ENCODE measurements around the gene OSBPL7.

The OSBPL7 gene, protein sequence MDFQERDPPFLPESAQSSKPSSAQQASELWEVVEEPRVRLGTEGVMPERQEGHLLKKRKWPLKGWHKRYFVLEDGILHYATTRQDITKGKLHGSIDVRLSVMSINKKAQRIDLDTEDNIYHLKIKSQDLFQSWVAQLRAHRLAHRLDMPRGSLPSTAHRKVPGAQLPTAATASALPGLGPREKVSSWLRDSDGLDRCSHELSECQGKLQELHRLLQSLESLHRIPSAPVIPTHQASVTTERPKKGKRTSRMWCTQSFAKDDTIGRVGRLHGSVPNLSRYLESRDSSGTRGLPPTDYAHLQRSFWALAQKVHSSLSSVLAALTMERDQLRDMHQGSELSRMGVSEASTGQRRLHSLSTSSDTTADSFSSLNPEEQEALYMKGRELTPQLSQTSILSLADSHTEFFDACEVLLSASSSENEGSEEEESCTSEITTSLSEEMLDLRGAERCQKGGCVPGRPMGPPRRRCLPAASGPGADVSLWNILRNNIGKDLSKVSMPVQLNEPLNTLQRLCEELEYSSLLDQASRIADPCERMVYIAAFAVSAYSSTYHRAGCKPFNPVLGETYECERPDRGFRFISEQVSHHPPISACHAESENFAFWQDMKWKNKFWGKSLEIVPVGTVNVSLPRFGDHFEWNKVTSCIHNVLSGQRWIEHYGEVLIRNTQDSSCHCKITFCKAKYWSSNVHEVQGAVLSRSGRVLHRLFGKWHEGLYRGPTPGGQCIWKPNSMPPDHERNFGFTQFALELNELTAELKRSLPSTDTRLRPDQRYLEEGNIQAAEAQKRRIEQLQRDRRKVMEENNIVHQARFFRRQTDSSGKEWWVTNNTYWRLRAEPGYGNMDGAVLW
- 37.7 to 43.8 reads per million in 2 donors for total RNA-seq

DNA sequence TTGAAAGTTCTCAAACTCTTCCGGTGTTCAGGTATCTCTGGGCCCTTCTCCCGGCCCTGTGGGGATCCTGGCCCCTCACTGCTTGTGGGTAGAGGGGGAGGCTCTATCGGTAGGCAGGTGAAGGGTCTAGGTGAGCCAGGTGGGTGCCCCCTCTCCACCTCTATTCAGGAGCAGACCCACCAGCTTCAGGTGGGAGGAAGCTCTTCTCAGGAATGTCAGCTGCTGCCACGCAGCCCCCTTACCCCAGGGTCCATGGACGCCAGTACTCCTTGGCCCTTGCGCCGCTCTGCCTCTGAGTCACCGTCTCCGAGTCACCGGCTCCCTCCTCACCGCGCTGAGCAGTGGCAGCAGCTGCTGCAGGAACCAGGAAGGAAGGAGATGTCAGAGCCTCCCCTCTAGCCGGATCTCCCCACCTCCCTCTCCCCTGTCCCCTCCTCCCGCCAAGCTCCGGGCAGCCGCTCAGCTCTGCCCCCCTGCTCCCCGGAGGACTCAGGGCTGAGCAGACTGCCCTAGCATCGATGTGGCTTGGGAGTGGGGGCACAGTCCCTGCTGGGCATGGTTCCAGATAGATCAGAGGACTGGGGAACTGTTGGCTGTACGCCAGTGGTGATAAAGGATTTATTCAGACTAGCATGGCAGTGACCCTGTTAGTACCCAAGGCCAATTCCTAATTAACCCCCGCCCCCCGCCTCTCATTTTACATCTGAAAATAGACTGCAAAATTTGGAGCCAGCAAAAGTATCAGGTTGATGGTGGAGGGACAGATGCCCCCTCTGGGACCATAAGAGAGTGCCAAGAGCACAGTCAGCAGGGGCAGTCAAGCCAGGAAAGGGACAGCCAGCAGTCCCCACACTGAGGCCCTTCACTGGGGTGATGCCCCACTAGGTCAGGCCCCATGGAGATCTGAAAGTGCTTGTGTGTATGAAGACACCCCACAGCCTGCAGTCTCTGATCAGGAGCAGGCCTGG lies at the start of gene OSBPL7:
Gene OSBPL7 (minus strand): TSS at position 371 of the 968 bp plus-strand sequence. CDS start 1,516 bp downstream, outside the sequence.
- peak; percentile 31 to 89 (median 60) for DNase-seq

DNA sequence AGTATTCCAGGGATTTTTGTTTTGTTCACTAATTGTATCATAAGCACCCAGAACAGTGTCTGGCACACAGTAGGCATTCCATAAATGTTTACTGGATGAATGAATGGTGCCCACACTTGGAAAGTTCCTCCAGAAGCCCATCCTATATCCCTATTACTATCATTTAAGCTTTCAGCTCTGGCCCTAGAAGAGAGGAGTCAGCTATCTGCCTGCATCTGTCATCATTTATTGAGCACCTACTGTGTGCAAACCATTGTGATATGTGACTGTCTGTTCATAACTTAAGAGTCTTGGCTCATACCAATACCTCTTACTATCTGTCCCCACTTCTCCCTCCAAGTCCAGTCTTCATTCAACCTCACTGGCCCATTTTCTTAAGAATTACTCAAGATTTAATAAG lies 49.5 kb upstream of the OSBPL7 start:
- no peak for DNase-seq

DNA sequence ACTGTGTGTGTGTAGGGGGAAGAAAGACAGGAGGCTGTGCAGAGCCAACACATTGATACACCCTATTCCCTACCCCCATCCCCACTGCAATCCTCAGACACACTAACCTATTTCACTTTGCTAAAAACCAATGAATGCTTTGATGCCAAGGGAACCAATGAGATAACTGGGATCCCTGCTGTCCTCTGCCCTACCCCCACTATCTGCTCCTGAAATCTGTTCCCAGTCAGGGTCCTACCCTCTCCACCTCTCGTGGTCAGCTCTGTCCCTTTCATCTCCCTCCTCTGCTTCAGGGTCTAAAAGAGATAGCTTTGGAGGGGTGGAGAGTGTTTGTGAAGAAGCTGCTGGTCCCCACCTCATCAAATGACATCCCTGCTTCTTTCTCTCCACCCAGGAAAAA lies 48.5 kb upstream of the OSBPL7 start:
- no peak for DNase-seq

DNA sequence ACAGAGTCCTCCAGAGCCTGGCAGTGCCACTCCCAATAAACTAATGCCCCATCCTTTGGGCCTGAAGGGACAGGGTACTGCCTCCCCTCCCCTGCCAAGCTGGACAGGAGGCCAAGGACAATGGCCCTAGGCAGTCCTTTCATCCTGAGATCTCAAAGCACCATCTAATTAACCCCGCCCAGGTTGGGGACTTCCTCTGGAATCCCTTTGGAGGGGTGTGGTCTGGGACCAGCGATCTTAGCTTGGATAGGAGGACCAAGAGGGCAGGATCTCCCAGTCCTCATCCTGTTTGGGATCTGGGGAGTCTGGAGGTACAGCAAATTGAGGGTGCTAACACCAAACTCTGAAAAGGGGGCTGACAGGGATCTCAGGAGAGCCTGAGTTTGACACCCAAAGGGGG lies 47.5 kb upstream of the OSBPL7 start:
- DNase-seq: no peak

DNA sequence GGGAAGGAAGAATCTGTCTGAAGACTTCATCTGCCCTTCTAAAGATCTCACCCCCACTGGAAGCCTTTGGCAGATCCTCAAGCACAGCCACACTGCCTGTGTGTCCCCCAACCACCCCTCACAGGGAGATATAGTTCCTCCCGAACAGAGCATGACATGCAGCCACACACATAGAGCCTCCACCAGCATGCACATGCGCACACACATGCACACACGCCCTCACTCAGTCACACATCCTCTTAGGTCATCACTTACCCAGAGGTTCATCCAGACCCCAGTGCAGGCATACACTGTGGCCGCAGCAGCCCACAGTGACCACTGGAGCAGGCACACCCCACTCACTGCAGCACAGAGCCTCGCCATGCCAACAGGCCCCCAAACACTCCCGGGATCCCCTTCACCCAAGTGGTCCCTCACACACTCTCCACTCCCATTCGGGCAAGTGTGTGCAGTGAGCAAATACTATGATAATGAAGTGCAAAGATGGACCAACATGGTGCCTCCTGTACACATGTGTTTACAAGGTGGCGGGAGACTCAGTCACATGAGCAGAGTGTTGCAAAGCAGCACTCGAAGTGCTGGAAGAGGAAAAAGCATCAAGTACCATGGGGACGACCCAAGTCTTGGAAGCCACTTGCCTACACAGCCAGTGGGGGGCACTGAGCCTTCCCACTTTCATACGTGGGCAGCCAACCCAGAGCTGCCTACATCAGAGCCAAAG lies 46.4 kb upstream of the OSBPL7 start:
- DNase-seq: no peak

DNA sequence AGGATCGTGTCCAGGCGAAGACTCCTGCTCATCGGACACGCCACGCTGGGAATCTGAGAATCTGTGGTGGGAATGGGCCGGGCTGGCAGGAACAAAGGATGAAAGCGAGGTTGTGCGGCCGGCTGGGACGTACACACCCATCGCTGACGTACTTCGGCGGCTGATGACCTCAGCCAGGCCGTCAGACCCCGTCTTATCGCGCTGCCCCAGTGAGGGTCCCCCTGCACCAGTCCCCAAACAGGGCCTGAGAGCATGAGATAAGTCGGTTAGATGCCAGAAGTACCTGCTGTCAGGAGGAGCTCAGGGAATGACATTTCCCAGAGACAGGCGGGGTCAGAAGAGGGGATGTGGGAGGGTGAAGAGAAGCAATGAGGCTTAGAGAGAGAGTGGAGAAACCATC lies 45.3 kb upstream of the OSBPL7 start:
- DNase-seq: no peak

DNA sequence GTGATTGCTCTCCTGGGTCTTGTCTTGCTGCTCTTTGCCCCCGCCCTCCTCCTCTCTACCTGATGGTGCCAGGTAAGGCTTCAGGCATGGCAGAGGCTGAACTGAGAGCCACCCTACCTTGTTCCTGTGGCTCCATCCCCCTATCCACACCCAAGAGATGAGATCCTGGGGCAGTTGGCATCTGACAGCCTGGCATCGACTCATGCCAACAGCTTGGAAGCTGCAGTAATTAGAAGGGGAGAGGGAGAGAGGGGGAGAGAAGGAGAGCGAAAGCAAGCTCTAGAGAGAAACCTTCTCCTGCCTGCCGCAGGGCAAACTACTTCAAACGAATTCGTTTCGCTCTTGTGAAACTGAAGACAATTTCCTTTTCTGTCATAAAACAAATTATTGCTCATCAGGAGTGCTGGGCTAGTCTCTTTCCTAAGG lies 43.2 kb upstream of the OSBPL7 start:
- DNase-seq: peak in 1 of 5 experiments; percentile 47

DNA sequence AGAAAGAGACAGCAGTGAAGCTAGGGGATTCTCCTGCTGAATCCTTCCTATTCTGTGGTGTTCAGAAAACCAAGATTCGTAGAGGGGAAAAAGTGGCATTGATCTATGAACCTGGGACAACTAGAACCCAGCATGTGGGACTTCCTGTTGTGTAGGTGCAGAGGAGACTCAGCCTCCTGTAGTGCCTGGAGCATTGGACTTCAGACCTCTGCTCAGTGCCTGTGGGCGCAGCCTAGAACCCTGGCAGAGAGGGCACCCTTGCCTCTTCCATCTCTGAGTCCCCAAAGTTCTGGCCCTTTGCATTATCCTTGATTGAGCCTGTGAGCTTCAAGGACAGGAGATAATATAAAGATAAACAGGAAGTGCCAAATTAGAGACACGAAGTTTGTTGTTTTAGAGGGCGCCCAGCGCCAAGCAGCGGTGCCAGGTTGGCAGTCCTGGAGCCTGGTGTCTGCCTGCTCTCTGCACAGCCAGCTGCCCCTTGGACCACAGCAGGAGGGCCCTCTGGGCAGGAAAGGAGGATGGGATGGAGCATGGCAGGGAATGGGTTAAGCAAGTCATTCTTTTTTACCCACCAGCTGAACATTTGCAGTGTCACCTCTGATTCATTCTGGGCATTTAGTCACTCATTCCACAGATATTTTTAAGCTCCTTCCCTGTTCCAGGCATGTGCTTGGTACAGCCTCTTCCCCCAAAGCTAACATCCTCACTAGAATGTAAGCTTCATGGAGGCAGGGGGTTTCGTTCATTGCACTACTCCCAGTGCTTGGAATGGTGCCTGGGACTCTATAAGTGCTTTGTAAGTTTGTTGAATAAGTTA lies 41.2 kb upstream of the OSBPL7 start:
- DNase-seq: no peak

DNA sequence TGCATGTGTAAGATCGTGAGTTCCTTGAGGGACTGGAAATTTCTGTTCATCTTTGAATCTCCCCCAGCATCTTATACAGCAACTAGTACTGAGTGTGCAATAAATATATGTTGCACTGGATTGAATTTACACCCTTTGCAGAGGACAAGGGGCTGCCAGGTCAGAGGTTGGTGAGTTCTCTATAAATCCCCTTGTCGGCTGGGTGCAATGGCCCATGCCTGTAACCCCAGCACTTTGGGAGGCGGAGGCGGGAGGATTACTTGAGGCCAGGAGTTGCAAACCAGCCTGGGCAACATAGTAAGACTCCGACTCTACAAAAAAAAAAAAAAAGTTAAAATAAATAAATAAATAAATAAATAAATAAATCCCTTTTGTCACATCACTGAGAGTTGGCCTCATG lies 38.8 kb upstream of the OSBPL7 start:
- DNase-seq: no peak

DNA sequence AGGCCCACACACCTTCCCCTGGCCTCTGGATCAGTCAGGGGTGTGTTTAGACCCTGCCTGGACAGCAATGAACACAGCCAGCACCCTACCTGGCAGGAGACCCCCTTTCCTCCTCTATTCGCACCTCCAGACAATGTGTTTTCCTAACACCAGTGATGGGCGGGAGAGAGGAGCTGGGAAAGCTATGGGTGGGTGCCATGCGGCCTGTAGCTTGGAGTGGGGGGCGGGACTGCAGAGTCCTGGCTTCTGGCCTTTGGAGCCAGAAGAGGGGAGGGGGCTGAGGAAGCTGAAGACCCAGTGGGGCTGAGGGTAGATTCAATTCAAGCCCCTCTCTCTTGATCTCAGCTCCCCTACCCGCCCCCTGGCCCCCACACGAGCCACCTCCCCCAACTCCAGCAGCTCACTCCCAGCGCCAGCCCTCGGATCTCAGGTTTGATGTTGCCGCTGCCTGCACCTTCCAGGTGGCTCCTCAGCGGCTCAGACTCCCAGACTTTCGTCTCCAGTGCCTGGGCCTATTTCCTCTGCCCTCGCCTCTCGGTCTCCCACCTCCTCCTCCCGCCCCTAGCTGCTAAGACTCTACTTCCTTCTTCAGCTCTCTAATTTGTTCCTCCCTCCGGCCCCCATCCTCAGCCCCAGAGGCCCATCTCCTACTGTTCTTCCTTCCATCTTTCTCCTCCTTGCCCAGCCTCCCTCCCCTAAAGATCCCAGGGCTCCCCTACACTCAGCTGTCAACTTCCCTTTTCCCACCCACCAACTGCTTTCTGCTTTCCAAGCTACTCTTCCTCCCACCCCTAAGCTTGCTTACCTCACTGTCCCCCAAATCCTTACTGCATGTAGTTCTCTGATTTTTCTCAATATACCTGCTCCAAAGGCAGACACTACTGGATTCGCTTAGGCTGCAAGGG lies 36.2 kb upstream of the OSBPL7 start:
- DNase-seq: no peak

DNA sequence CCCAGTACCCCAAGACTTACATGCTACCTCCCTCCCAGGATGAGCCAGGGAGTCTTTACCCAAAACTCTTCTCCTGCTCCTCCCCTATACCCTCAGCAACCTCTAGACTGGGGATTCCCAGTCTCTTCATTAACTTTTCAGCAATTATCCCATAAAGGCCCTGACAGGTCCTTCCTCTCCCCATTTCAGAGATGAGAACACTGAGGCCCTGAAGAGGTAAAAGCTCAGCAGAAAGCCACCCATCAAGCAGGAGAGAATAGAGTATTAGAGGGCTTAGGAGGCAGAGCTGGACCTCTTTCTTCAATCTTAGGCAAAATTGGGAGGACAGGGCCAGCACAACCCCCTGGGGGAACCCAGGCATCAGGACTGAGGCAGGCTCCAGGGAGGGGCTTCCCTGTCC lies 35.2 kb upstream of the OSBPL7 start:
- DNase-seq: no peak

DNA sequence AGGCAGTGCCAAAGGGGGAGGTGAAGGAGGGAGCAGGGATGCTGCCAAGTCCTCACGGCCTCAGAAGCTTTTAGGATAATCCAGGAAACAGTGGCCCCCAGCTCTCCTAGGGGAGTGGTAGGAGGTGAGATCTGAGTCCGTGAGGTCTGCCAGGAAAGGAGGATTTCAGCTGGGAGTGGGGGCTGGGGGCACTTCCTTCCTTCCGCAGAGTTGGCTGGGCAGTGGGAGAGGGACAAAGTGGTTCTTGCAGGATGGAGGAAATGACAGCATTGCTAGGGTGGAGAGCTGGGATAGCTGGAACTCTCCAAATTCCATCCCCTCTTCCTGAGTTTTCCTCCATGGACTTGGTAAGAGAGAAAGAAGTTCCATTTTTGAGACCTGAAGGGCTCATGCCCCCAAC lies 34.1 kb upstream of the OSBPL7 start:
- DNase-seq: no peak

DNA sequence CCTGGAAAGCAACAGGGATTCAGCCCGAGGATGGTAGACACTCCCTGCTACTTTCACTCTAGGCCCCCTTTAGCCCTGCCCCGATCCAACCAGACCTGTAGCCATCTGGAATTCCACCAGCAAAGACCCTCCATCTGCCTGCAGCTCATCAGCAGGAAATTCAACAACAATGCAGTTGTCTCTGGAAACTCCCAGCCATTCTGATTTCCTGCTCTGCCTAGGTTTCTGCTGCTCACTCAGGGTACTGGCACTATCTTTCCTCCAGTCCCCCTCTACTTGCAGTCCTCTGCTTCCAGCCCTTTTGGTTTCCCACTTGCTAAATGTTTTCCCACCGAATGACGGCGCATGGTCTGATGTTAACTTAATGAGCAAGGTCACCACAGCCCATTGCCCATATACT lies 32.0 kb upstream of the OSBPL7 start:
- no peak for DNase-seq

DNA sequence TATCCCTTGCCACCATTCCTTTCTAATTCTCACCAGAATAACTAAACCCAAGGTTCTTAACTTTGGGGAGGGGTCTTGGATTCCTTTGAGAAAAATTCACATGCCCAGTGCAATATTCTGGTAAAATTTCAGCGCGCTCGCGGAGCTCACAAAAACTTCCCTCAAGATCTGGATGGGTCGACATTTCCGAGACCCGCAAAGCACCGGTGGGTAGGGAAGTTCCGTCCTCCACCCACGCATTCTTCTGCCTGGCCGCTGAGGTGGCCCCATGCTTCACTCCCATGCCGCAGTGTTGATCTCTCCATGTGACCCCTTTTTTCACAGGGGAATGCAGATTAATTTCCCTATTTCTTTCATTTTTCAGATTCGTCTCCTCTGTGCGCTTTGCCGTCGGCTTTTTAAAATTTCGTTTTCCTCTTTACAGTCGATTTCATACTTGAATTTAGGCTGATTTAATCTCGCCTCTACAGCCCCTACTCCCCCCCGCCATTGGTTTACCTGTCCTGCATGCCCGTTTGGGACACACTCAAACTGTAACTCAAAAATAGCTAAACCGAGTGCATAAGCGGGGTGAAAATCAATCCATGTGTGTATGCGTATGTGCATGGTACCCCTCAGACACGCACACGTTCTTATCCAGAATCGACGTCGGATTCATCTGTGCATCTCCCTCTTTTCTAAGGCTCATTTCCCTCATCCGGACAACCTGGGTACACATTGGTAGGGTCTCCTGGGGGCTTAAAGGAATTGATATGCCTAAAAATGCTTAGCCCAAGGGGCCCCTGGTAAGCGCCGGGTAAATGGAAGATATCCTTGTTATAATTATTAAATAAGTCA lies 30.7 kb upstream of the OSBPL7 start:
- no peak for DNase-seq

DNA sequence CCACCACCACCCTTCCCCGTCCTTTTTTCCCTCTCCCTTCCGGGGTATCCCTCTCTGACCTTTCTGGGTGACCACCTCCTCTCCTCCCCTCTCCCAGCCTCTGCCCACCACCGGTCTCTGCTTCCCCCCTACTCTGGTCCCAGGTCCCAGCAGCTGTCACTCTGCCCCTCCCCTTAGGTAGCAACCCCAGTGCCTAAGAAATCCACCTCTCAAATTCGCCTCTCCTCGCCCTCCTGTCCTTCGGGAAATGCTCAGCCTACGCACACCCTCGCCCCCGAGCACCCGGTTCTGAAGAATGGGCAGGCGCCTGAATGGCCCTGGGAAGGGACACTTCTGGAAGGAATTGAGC lies 30.1 kb upstream of the OSBPL7 start:
- DNase-seq: no peak

DNA sequence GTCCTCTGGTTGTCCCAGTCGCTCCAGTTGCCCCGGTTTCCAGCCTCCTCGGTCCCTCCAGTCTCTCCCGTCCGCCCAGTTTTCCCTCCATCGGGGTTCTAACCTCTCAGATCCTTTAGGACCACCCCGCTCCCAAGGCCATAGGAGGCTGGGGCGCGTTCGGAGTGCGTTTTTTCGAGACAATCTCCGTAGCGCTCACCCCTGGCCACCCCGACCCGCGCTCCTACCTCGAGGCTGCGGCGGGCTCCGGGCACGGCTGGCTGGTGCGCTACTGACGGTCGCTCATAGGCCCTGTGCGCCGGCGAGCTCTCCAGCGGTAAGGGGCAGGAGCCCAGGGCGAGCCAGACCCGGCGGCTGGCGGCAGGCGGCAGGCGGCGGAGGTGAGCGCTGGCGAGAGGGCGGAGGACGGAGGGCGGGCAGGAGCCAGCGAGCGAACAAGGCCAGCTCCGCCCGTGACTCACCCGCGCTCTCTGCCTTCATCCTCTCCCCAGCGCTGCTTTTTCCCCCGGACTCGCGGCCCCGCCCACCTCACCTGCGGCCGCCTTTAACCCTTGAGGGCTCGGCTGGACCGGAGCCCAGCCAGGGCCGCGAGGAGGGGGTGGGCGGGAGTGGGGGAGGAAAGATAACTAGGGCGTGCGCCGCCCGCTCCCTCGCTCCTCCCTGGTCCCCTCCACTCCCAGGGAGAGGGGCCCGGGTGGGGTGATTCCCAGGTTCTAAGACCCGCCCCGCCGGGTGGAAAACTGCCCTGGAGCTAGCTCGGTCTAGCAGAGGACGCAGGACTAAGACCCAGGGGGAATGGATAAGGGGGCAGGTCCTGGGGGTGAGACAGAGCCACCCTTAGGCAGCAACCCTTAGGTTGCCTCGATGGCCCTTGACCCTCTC lies 29.3 kb upstream of the OSBPL7 start, which contains the start of gene SP6:
Gene SP6 (minus strand): TSS at position 472 of the 882 bp plus-strand sequence. CDS start 2,734 bp downstream, outside the sequence.
- DNase-seq: peak in 4 of 5 experiments; percentile 30 to 39 (median 34)

DNA sequence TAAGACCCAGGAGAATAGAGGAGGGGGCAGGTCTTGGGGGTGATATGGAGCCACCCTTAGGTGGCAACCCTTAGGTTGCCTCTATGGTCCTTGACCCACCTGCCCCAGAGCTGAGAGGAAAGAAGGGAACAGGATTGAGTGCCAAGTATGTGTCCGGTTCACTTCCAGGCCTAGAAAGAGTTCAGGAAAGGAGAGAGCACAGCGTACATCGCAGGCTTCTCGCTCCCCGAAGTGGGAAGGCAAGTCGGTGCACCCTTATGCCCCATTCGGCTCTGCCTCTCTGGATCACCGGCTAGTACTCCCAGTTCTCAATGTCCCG lies 28.7 kb upstream of the OSBPL7 start:
- no peak for DNase-seq

DNA sequence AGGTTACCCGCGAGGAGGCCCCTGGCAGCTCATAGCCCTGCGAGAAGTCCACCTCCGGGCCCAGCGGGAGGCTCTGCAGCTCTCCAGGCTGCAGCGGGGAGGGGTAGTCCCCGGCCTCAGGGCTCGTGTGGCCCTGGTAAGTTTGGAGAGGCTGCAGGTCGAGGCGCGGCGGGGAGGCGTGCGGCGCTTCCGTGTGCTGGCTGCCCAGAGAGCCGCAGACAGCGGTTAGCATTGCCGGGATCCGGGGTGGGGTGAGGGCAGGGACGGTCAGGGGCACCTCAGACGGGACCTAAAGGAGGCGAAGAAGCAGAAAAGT lies 26.6 kb upstream of the OSBPL7 start:
- no peak for DNase-seq
